GM21526 (cell line): ENCODE measurements around the gene CRYGN.

Source experiments
- ATAC-seq: cut with Tn5 transposase; IDR thresholded peaks from one replicate; pipeline ENCODE4 v1.9.1; 2021; ENCODE audit warnings: moderate library complexity; ENCODE audit not compliant: unreplicated experiment, low FRiP score

The CRYGN gene

DNA sequence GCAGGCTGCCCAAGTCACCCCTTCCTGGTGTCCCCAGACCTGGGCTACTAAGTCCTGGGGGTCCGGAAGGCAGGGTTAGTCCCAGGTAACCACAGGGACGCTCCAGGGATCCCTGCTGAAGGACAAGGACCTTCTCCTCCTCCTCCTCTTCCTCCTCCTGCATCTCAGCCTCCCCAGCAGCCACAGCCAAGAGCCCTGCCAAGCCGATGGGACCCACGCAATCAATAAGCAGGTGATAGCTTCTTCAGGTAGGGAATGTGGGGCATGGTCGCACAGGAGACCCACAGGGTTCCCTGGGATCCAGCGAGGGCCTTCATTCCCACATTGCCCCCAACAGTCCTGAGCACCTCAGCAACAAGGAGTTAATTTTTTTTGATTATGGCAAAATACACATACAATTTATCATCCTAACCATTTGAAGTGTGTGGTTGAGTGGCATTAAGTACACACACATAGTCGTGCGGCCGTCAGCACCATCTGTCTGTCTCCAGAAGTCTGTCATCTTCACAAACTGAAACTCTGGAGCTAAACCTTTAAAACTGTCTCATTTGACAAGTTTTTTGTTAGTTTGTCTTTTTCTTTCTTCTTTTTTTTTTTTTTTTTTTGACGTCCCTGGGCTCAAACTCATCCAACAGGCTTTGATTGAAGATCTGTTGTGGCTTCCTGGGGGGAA, 12.1 kb downstream of the CRYGN start:
- ATAC-seq, result no peak

DNA sequence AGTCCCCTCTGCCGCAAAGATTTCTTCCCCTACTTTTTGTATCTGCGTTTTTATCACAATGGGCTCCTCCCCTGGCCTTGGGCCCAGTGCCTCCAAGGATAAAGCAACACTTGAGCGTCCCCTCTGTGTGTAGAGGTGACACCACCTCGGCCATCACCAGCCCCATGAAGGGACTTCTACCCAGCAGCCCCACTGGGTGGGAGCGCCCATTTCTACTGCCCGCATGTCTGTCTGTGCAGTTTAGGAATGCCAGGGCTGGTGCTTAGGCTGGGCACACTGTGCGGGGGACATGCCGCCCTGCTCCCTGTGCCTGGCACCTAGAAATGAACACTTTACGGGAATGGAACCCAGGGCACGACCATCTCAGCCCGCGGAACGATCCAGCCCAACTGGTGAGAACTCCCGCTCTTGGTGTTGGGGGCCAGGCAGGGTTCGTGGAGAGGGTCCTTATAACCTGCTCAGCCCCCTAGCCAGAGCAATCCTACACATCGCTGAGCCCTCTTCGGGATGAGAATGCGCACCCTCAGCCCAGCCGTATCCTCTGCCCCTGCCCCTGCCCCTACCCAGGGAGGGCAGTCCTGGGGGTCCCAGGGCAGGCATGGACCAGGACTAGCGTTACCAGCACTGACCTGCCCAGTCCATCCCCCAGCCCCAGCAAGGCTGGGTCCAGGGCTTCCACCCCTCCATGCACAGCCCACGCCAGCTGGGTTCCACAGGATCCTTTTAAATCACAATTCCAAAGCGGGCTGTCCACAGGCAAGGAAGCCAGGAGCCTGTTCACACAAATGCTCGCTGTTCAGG, 12.8 kb downstream of the CRYGN start:
- ATAC-seq, result no peak

DNA sequence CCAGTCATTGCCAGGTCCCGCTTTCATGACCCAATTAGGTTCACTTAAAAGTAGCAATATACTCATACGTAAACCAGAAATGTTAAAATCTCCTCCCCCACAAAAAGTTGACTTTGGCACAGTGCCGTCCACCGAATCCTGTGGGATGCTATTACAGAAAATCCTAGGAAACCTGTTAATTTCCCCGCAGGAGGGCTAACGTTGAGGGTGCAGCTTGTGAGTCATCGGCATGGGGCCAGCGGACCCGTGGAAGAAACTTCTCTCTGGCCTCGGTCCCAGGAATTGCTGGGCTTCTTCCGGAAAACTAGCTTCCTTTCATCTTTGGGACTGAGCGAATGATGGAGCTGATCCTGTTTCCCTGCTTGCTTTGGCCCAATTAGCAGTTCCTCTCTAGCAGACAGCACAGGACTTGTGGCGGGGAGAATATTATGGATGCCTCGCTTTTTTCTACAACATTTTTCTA, 13.5 kb downstream of the CRYGN start:
- no peak for ATAC-seq

DNA sequence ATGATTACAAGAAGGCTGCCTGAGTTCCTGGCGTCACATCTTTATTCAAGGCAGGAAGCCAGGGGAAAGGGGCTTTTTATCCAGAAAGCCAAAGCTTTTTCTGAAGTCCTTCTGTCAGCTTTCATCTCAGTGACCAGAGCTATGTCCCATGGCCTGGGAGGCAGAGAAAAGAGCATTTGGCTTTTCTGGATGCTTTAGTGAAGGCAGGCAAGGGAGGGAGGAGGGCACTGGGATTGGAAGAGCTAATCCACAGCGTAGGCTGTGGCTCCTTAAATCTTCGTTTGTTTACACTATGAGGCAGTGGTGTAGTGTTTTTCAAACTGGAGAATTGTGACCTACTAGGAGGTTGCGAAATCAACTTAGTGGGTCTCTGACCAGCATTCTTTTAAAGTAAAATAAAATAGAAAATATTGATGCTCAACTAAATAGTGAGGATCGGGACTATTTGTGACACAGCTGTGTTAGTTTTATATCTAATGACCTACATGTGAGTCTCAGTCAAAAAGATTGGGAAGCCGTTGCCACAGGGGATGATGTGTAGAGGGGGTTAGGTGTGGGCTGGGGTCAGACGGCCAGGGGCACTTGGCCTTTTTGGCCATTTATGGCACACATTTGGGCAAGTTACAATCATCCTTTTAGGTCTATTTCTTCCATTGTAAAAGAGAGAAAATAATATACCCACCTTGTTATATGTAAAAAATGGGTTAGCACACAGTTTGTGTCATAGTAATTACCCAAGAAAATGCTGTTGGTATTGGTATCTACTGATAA, 14.1 kb downstream of the CRYGN start:
- no peak for ATAC-seq

DNA sequence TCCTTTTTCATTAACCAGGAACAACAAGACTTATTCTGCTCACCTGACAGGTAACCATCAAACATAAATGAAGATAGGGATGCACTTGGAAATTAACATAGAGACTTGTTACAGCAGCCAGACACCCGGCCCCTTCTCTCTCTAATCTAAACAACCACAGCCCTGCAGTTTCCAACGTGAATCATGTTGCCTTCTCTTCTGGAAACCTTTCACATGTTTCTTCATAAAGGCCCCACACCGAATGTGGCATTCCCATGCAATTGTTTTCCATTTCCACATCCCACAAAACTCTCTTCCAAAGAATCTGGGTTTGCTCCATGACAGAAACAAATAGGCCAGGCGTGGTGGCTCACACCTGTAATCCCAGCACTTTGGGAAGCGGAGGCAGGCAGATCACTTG, 15.1 kb downstream of the CRYGN start:
- no peak for ATAC-seq

DNA sequence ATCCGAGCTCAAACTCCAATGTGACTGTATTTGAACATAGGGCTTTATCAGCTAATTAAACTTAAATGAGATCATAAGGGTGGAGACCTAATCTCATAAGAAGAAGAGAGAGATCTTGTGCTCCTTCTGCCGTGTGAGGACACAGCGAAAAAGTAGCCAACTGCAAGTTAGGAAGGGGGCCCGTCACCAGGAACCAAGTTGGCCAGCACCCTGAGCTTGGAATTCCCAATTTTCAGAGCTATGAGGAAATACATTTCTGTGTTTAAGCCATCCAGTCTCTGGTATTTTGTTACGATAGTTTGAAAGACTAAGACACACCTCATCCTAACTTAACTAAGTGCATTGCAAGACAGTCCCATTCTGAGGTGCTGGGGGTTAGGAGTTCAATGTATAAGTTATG, 16.0 kb downstream of the CRYGN start:
- ATAC-seq, result no peak

DNA sequence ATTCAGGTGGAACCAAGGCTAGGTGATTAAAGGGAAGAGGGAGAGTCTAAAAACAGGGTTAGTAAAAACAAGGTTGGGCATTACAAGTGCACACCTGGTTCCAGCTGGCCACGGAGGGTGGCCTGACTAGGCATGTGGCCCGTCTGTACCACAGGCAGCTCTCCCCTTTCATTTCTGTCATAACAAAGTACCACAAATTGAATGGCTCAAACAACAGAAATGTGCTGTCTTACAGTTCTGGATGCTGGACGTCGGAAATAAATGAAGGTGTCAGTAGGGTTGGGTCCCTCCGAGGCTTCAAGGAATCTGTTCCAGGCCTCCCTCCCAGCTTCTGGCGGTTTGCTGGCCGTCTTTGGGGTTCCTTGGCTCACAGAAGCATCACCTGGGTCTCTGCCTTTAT, 16.7 kb downstream of the CRYGN start:
- no peak for ATAC-seq

DNA sequence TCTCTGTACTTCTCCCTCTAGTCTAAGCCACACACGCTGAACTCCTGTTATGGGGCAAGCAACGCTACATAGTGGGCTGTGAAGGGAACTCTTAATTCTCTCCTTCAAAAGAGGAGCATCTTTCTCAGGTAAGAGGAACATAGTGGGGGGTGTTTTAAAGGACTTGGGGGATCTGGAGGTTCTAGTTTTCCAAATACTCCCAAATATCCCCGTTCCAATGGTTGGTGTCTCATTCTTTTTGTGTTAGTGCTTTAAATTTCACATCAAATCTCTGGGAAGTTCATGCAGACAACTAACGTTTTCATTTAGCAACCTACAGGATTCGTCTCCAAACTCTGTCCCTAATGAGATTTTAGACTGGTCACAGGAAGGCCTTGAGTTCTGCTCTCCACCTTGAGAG, 17.7 kb downstream of the CRYGN start:
- ATAC-seq, result no peak

DNA sequence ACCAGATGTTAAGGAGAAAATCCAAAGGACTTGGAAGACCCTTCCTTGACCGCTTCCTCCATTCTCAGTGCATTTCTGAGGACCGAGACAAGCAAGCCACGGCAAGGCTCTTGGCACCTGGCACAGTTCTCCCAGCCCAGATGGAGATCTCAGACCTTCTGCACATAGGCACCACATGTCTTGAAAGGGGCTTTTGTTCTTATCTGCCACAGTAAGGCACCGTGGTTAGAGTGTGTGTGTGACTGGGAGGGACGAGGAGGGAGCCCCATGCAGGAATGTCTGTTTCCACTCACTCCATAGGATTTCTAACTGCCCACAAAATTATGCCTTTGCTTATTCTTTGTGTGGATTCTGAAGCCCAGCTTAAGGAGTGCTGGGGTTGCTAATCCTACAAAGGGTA, 19.8 kb downstream of the CRYGN start:
- ATAC-seq, result no peak

DNA sequence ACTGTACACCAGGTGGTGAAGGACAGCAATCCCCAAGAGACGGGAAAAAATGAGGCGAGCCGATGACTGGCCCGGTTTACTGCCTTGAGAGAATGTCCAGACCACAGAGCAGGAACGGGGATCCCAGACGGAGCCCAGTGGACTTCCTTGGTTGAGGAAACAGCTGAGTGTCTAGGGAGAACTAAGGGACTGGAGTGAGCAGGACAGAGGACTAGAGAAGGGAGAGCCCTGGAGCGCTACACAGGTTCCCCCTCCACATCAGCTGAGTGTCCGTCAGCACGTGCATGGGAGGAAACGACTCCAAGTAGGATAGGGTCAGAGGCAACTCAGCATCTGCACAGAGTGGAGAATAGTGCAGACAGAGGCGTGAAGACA, 23.0 kb downstream of the CRYGN start:
- no peak for ATAC-seq

DNA sequence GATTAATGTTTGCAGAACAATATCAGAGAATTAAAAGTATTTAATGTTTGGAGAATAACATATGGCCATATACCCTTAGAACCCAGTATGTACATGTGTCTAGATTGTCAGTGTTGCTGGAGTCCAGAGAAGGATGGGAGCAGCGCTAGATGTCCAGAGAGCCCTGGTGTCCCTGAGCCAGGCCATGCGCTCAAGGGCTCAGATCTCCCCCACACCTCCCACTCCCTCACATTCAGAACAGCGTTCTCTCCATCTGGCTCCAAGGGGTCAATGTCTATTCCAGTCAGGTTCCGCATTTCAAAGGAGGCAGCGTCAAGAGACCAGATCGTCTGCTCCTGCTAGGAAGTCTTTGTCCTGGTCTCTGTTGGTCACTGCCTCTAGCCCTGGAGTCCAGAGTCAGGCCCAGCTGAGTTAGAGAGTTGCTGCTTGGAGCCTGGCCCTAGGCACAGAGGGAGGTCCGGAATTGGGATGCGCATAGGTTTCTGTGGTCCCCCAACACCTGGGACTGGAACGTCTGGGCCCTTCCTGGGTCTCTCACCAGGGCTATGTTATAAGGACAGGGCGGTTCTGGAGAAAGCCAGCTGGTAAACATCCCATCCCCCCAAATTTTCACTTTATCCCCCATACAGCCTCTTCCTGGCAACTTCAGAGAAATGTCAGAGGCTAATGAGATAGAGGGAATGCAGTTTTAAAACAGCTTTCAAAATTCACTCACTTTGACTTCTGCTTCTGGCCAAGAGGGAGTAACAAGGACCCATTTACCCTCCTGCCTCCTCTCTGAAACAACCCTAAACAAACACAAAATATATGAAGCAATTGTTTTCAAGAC, 23.6 kb downstream of the CRYGN start:
- ATAC-seq, result no peak

DNA sequence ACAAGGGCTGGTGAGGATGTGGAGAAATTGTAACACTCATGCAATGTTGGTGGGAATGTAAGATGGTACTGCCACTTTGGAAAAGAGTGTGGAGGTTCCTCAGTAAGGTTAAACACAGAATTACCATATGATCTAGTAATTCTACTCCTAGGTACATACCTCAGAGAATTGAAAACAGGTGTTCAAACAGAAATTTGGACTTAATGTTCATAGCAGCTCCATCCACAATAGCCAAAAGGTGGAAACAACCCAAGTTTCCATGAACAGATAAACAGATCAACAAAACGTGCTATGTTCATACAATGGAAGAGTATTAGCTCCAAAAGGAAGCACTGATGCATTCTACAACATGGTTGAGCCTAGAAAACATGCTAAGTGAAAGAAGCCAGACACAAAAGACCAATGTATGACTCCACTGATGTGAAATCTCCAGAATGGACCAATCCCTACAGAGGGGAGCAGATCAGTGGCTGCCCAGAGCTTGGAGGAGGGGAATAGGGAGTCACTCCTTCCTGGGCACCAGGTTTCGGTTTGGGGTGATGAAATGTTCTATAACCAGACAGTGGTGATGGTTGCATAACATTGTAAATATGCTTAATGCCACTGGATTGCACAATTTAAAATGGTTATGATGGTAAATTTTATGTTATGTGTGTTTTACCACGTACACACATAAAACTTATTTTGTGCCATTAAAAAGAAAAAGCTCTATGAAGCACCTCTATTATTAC, 24.4 kb downstream of the CRYGN start:
- ATAC-seq, result no peak

DNA sequence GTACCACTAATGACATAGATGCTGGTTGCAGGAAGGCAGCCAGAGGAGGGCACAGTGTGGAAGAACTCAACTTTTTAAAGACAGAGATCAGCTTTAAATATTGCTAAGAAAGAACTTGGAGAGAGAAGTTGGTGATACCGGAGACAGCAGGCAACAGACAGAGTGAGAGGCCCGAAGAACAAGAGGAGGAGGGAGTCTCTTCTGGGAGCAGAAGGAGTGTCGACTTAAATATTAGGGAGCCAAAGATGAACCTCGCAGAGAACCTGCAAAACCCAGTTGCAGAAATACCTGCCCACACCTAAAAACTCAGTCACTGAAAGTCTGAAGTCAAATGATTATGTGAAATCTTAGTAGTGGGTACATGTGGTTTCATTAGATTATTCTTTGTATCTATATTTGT, 26.7 kb downstream of the CRYGN start:
- ATAC-seq, result no peak

DNA sequence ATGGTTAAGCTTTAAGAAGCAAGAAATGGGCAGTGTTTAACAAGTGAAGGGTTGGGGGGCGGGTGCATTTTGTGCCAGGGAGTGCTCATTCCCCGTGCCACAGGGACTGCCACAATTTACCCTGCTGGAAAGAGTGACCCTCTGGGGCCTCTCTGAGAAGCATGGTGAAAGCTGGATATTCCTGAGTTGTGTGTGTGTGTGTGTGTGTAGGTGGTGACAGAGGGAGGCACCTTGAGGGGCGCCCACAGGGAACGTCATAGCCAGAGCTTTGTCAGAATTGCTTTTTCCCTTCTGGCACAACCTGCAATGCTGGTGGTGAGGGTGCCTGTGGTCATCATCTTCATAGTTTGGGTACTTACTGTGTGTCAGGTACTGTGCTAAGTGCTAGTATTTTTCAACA, 27.6 kb downstream of the CRYGN start:
- no peak for ATAC-seq

DNA sequence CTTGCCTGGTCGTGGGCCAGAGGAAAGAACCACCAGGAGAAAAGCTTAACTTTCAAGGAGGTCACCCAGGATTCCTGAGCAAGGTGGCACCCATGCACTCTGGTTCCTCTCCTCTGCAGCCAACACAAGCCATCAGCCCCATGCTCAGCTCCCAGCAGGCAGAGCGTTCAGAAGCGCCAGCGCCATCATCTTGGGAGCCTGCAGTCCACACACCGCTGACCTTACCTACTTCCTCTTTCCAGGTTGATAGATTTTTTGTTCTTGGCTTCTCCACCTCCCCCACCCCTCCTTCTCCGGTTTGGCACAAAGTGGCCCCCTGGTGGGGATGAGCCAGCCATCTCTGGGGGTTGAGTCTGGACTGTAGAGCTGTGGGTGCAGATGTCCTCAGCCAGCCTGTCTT, 28.4 kb downstream of the CRYGN start:
- no peak for ATAC-seq

DNA sequence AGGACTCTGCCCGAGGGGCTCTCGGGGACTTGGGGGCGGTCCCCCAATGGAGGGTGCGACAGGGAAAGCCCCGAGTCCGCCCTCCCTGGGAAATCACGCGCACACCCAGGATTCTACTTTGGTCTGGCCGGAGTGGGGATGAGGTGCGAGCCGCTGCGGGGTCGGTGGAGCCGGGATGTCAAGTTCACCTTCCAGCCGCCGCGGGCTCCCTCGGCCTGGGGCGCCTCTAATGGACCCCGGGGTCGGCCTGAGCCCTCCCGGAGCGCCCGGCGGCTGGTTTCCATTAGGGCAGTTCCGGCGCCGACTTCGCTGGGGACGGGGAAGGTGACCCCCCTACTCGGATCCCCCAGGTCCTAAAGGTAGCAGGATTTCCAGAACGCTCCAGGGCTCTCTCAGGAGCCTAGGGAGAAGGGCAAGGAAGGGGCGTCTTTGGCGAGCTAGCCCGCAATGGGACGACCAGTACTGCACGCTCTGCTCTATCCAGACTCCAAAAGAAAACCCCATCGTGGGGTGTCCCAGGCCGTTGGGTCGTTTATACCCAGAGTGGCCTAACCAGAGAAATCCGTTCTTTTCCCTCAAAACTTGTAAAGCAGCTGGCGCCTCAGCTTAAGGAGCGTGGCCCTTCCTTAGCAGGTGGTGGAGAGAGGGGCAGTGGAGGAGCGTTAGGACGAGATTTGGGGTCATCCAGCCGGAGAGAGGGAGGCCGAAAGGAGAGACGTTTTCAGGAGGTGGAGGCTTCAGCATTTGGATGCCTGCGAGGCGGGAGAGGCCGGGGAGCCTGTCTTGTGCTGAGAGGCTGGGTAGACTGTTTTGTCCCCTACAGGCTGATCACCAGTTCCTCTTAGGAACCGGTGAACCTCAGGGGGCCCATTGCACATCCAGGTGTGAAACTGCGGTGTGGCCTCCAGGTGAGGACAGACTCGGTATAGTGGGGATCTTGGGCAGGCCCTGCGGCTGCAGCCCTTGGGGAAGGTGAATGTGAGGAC, 29.2 kb downstream of the CRYGN start:
- ATAC-seq, result no peak

DNA sequence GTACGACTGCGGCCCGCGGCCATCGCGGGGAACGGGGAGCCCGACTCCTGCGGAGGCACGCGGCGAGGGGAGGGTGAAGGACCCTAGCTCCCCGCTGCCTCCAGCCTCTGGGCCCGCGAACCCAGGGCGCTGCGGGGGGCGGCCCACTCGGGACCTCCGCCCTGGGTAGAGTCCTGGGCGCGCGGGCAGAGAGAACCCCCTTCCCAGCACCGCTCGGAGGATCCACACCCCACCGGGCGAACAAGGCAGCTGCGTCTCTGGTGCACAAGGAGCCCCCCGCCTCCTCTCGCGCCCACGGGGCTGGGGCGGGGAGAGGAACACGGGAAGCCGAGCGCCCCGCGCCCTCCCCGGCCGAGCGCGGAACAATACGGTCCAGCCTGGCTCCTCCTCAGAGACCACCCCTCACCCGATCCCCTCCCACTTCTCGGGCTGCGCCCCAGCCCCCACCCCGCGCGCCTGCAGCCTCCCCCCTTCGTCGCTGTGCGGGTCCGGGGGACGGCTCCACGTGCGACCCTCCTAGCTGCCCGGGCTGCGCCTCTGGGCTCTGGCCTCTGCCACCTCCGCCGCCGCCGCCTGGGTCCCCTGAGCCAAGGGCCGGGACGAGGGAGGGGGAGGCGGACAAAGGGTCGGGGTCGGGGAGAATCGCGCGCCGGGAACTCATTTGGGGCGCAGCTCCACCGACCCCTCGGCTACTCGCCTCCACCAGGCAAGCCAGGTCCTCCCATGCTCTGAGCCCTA, 30.1 kb downstream of the CRYGN start, which contains the start of gene WDR86:
Gene WDR86 (minus strand): TSS at position 372 of the 738 bp plus-strand sequence. CDS start 449 bp downstream, outside the sequence.
- no peak for ATAC-seq
